Measurements from ENCODE around the gene ASB8. TPM values are rescaled to one million over a fixed set of nuclear protein-coding genes. Genes with fewer than 3 reads are reported as not detected.

Gene ASB8
- total RNA-seq, 1 experiment from 2014 or later, result 17.1 TPM

DNA sequence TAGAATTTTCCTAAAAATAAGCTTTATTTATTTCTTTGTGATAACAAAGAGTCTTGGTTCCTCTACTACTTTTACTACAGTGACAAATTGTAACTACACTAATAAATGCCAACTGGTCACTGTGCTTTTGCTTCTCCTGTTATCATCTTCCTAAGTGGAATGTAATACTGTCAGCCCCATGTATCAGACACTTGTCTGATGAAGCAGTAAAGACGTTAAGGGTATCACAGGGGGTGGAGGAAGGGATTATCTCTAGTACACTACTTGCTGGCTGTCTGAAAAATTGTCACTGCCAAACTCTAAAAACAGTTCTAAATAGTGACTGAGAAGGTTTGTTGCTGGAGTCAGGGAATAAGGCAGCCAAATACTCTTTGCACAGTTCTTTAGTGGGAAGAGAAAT is 11.3 kb downstream of the ASB8 start:
- no TSS peak for BruUV-seq (replicated peaks)
- ATAC-seq (no peak), DNase-seq (ENCODE audit: low read depth, low spot score) (no peak)
- Histone ChIP-seq H3K27ac (ENCODE audit: low read length) (no peak overlapping the region), H3K4me1 (ENCODE audit: control insufficient read depth, insufficient read depth, low read length) (no peaks in the 10 kb centered on the region), H3K27me3 (ENCODE audit: control insufficient read depth, insufficient read depth, low read length) (no peaks in the 10 kb centered on the region), H3K36me3 (ENCODE audit: control insufficient read depth, insufficient read depth, low read length) (peaks cover 2% of the 10 kb centered on the region), H3K4me3 (ENCODE audit: low read depth in 2 of 2, low read length in 2 of 2) (no peak overlapping the region), H3K9me3 (ENCODE audit: control insufficient read depth, insufficient read depth, low read depth, low read length) (no peaks in the 10 kb centered on the region)
- TF ChIP-seq, protein P1, sequence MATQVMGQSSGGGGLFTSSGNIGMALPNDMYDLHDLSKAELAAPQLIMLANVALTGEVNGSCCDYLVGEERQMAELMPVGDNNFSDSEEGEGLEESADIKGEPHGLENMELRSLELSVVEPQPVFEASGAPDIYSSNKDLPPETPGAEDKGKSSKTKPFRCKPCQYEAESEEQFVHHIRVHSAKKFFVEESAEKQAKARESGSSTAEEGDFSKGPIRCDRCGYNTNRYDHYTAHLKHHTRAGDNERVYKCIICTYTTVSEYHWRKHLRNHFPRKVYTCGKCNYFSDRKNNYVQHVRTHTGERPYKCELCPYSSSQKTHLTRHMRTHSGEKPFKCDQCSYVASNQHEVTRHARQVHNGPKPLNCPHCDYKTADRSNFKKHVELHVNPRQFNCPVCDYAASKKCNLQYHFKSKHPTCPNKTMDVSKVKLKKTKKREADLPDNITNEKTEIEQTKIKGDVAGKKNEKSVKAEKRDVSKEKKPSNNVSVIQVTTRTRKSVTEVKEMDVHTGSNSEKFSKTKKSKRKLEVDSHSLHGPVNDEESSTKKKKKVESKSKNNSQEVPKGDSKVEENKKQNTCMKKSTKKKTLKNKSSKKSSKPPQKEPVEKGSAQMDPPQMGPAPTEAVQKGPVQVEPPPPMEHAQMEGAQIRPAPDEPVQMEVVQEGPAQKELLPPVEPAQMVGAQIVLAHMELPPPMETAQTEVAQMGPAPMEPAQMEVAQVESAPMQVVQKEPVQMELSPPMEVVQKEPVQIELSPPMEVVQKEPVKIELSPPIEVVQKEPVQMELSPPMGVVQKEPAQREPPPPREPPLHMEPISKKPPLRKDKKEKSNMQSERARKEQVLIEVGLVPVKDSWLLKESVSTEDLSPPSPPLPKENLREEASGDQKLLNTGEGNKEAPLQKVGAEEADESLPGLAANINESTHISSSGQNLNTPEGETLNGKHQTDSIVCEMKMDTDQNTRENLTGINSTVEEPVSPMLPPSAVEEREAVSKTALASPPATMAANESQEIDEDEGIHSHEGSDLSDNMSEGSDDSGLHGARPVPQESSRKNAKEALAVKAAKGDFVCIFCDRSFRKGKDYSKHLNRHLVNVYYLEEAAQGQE (IDR thresholded peaks at IDR 0.05; ENCODE audit: insufficient read depth in 1 of 2, low read depth in 2 of 2, low read length in 1 of 2), result no peak
- no peak for TF ChIP-seq TCF7L2 (IDR thresholded peaks at IDR 0.05; ENCODE audit: low read depth, low read length)
- no peak for TF ChIP-seq POLR2AphosphoS5 (IDR thresholded peaks at IDR 0.05; ENCODE audit: low read depth, low read length)
- no peak for TF ChIP-seq SIN3A (IDR thresholded peaks at IDR 0.05; ENCODE audit: borderline replicate concordance, insufficient read depth, low read depth, low read length)
- no peak for TF ChIP-seq CTCF (IDR thresholded peaks at IDR 0.05)
- in situ Hi-C loops (cut with HindIII; ENCODE audit: low pct_unique_long_range_greater_than_20kb, low sequenced_read_pairs), result no loop called here
- intact Hi-C loops (cut with micrococcal nuclease; ENCODE audit: unreplicated experiment), result no loop called here
- ChIA-PET POLR2A (no interaction called here), CTCF (no interaction called here)

DNA sequence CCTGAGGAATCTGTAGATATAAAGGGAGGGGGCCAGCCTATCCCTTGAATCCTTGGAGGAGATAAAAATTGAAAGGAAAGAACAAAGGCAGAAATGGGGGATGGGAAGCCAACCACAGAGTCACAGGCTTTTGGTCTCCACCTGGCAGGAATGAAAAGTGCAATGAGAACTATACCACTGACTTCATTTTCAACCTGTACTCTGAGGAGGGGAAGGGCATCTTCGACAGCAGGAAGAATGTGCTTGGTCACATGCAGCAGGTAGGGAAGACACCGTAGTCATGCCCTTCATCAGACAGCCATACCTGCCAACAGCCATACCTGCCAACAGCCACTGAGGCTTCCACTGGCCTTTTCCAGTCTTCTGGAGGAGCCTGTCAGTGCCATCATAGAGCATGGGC is 13.4 kb downstream of the ASB8 start:
- no TSS peak for BruUV-seq (replicated peaks)
- H3K27ac ChIP-seq (ENCODE audit: low read length), result no peak overlapping the region
- no peak overlapping the region for H3K4me3 ChIP-seq (ENCODE audit: low read depth in 2 of 2, low read length in 2 of 2)
- CTCF ChIA-PET, result no interaction called here
- in situ Hi-C loops (cut with HindIII; ENCODE audit: low pct_unique_long_range_greater_than_20kb, low sequenced_read_pairs) (no loop called here), intact Hi-C loops (cut with micrococcal nuclease; ENCODE audit: unreplicated experiment) (no loop called here)
- DNase-seq (ENCODE audit: low read depth, low spot score), result no peak
- no peak for ATAC-seq
- no peaks in the 10 kb centered on the region for H3K27me3 ChIP-seq (ENCODE audit: control insufficient read depth, insufficient read depth, low read length)
- POLR2A ChIA-PET, result no interaction called here
- peaks cover 2% of the 10 kb centered on the region for H3K36me3 ChIP-seq (ENCODE audit: control insufficient read depth, insufficient read depth, low read length)
- no peaks in the 10 kb centered on the region for H3K9me3 ChIP-seq (ENCODE audit: control insufficient read depth, insufficient read depth, low read depth, low read length)
- TF ChIP-seq POLR2AphosphoS5 (IDR thresholded peaks at IDR 0.05; ENCODE audit: low read depth, low read length), result no peak
- TF ChIP-seq SIN3A (IDR thresholded peaks at IDR 0.05; ENCODE audit: borderline replicate concordance, insufficient read depth, low read depth, low read length), result no peak
- TF ChIP-seq CTCF (IDR thresholded peaks at IDR 0.05), result no peak
- TF ChIP-seq TCF7L2 (IDR thresholded peaks at IDR 0.05; ENCODE audit: low read depth, low read length), result no peak
- TF ChIP-seq, protein P1 (IDR thresholded peaks at IDR 0.05; ENCODE audit: insufficient read depth in 1 of 2, low read depth in 2 of 2, low read length in 1 of 2), result no peak
- H3K4me1 ChIP-seq (ENCODE audit: control insufficient read depth, insufficient read depth, low read length), result no peaks in the 10 kb centered on the region
